Kidney (tissue), 14 donors: Measurements from ENCODE around the gene PTPRT. TPM values are rescaled to one million over a fixed set of nuclear protein-coding genes. Genes with fewer than 3 reads are reported as not detected.

Experiments used
- DNase-seq, 5 donors: peaks; one replicate each; pipeline ENCODE4 v3.0.0-alpha.2; 2013 to 2020
- FAIRE-seq: peaks from 2 replicates; lab custom pipeline; 2012; peaks lifted over from hg19 to GRCh38; lab: Jason Lieb, UNC
- H3K27ac ChIP-seq, 2 donors: one replicate each; pipeline ENCODE4 v1.7.0; 2013; ENCODE audit warnings: low read depth in 2 of 2, low read length in 2 of 2, inconsistent platforms in 1 of 2
- H3K27me3 ChIP-seq: one replicate; pipeline ENCODE4 v1.7.1; 2013; ENCODE audit warnings: low read length, inconsistent platforms; ENCODE audit not compliant: control insufficient read depth, insufficient read depth
- H3K36me3 ChIP-seq, 3 donors: one replicate each; pipeline versions ENCODE4 v1.7.0 to v1.7.1; 2013; ENCODE audit warnings: low read length in 3 of 3, control low read depth in 1 of 3, inconsistent platforms in 1 of 3; ENCODE audit not compliant: insufficient read depth in 3 of 3, control insufficient read depth in 2 of 3
- H3K4me1 ChIP-seq, 3 donors: one replicate each; pipeline versions ENCODE4 v1.7.0 to v1.7.1; 2013; ENCODE audit warnings: low read length in 3 of 3, inconsistent platforms in 1 of 3, low read depth in 1 of 3; ENCODE audit not compliant: control insufficient read depth in 2 of 3, insufficient read depth in 2 of 3
- H3K4me3 ChIP-seq, 3 donors: one replicate each; pipeline versions ENCODE4 v1.7.0 to v1.8.1; 2013; ENCODE audit warnings: low read length in 3 of 3, control low read depth in 1 of 3, inconsistent platforms in 1 of 3
- H3K9ac ChIP-seq, 3 donors: one replicate each; pipeline versions ENCODE4 v1.7.0 to v1.7.1; 2013; ENCODE audit warnings: low read length in 3 of 3, control low read depth in 1 of 3, inconsistent platforms in 1 of 3
- H3K9me3 ChIP-seq, 3 donors: one replicate each; pipeline versions ENCODE4 v1.7.0 to v1.7.1; 2013; ENCODE audit warnings: low read length in 3 of 3, control low read depth in 1 of 3, inconsistent platforms in 1 of 3; ENCODE audit not compliant: control insufficient read depth in 2 of 3, insufficient read depth in 1 of 3
- intact Hi-C: fragments of 100-400 bp; cut with DNase I; formaldehyde crosslinking; loops from one replicate; pipeline ENCODE4 v1.11.1; 2022
- polyA plus RNA-seq: library from polyadenylated mRNA; stranded (reverse); fragments of 350-450 nt; fragmentation: Illumina TruSeq; extraction: RNeasy Lipid Tissue Mini Kit (QIAGEN cat#74804); gene quantifications from one replicate; pipeline ENCODE4 v1.2.3, GENCODE V29; 2014; ENCODE audit warnings: low read depth, low replicate concordance; ENCODE audit not compliant: insufficient read depth
- total RNA-seq: library from RNA; stranded (reverse); fragmentation: NEBNext Ultra II Directional; extraction: Animal tissue kit (Norgen Biotek cat#: 25700); gene quantifications from one replicate; pipeline ENCODE4 v1.2.1, GENCODE V29; 2021
- TF ChIP-seq, protein P1 (sequence below): IDR thresholded peaks from 3 replicates; pipeline ENCODE4 v1.5.1; 2012; ENCODE audit warnings: mild to moderate bottlenecking, moderate library complexity, borderline replicate concordance; ENCODE audit not compliant: insufficient read depth; ENCODE audit errors: extremely low read depth
- donor health status: control.
- donor health status: control.
- donor health status: control.
- donor health status: control.
- donor health status: control.
- donor health status: DM: yes; HTN: yes; CAD: no.
- donor health status: Normal renal cell carcinoma (clear cell type).

PTPRT gene
- total and polyA plus RNA-seq, 2 donors from 2014 or later: 0.60 TPM; not detected in 1

DNA sequence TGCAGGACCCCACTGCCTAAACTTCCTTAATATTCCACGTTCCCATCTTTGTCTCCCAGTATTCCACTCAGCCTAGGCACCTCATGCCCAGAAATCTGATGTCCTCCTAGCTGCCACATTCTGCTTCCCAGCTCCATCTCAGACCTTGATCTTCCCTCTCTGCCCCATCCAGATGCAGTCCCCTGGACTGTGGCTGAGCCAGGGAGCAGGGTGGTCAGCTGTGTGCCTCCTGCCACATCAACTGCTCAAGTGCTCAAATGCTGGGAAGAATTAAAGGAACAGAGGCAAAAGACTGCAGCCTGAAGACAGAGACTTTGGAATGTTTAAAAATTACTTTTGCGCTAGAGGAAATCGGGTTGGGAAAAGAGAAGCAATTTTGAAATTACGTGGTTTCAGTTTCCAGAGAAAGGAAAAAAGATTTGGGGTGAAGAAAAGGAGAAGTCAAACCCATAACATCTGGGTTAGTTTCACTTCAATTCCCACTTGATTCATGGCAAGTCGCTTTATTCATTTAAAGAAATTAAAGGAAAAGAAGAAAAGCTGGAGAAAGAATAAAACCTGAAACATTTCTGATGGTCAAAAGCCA is 704.8 kb downstream of the PTPRT start:
- TF ChIP-seq, protein P1, sequence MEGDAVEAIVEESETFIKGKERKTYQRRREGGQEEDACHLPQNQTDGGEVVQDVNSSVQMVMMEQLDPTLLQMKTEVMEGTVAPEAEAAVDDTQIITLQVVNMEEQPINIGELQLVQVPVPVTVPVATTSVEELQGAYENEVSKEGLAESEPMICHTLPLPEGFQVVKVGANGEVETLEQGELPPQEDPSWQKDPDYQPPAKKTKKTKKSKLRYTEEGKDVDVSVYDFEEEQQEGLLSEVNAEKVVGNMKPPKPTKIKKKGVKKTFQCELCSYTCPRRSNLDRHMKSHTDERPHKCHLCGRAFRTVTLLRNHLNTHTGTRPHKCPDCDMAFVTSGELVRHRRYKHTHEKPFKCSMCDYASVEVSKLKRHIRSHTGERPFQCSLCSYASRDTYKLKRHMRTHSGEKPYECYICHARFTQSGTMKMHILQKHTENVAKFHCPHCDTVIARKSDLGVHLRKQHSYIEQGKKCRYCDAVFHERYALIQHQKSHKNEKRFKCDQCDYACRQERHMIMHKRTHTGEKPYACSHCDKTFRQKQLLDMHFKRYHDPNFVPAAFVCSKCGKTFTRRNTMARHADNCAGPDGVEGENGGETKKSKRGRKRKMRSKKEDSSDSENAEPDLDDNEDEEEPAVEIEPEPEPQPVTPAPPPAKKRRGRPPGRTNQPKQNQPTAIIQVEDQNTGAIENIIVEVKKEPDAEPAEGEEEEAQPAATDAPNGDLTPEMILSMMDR: no peak
- H3K4me3 ChIP-seq: no peak overlapping the region
- no peak overlapping the region for H3K27ac ChIP-seq
- DNase-seq (no peak), FAIRE-seq (no peak)
- H3K27me3 ChIP-seq: no peaks in the 10 kb centered on the region
- no peaks in the 10 kb centered on the region for H3K36me3 ChIP-seq
- no peak overlapping the region for H3K9ac ChIP-seq
- intact Hi-C loops: no loop called here
- H3K4me1 ChIP-seq: no peaks in the 10 kb centered on the region
- no peaks in the 10 kb centered on the region for H3K9me3 ChIP-seq

DNA sequence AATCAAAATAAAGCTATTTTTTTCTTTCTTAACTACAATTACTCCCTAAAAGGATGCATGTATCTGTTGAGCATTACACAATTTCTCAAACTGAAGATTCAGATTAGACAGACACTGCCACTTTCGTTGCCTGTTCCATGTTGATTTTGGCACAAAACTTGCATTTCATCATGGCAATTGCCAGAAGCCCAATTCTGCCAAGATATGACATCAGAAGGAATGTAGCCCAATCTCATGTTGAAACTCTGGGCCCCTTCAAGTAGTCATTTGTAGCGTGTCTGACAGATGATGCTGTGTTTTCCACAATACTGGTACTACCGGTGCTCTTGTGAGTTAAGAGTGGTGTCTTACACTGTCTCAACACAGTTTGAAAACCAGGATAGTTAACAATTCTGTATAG is 705.4 kb downstream of the PTPRT start:
- no peak overlapping the region for H3K4me3 ChIP-seq
- no peaks in the 10 kb centered on the region for H3K4me1 ChIP-seq
- FAIRE-seq (no peak), DNase-seq (no peak)
- no peaks in the 10 kb centered on the region for H3K36me3 ChIP-seq
- no peaks in the 10 kb centered on the region for H3K27me3 ChIP-seq
- H3K27ac ChIP-seq: no peak overlapping the region
- intact Hi-C loops: no loop called here
- H3K9ac ChIP-seq: no peak overlapping the region
- H3K9me3 ChIP-seq: no peaks in the 10 kb centered on the region
- TF ChIP-seq, protein P1: no peak

DNA sequence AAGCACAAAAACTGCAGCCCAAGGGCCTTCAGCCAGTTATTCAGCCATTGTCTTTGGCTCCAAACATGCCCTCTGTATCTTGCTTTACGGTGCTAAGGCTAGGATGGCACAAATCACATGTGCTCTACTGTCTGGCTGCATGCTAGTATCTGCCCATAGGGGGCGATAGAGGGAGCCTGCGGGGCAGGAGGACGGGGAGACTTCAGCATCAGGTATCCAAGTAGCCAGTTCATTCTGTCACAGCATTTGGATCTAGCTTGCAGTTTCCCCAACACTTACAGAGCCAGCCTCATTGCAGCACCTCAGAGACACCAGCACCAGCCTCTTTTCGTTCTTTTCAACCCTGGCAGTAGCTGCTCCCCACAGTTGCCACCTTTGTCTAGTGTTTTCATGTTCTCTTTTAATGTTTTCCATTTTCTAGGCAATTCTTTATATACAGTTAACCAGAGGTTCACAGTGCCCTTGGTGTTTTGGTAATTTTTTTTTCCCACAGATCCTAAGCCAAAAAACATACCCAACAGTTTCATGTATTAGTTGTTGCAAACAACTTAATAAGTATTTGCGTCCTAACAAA is 705.9 kb downstream of the PTPRT start:
- TF ChIP-seq, protein P1: peak; percentile 12
- no peak overlapping the region for H3K9ac ChIP-seq
- no peaks in the 10 kb centered on the region for H3K36me3 ChIP-seq
- DNase-seq (no peak), FAIRE-seq (no peak)
- H3K4me1 ChIP-seq: no peaks in the 10 kb centered on the region
- H3K9me3 ChIP-seq: no peaks in the 10 kb centered on the region
- no peak overlapping the region for H3K4me3 ChIP-seq
- H3K27ac ChIP-seq: no peak overlapping the region
- H3K27me3 ChIP-seq: no peaks in the 10 kb centered on the region
- intact Hi-C loops: no loop called here
